Adrenal gland (tissue), 5 donors: ENCODE results near the gene LHPP.

ENCODE experiments used
- CTCF ChIP-seq, 6 experiments: fragments of 450-650 bp in 4 of 6; fragments of 200-600 bp in 2 of 6; sonication (generic) in 1 of 6; IDR thresholded peaks; 1 replicate in 5 of 6; 2 replicates in 1 of 6; pipeline versions ENCODE4 v1.5.1 to v1.8.0; 2016 to 2021; ENCODE audit warnings: antibody characterized with exemption in 6 of 6, mild to moderate bottlenecking in 2 of 6, moderate library complexity in 1 of 6
- POLR2A ChIP-seq, 2 donors: fragments of 450-650 bp; IDR thresholded peaks; one replicate each; pipeline ENCODE4 v1.6.1; 2017; ENCODE audit warnings: antibody characterized with exemption in 2 of 2, mild to moderate bottlenecking in 2 of 2, moderate library complexity in 1 of 2
- donor health status: DM: no; HTN: no; CAD: no.

GRCh38 chr10:124632566-124632965, 170.9 kb downstream of the LHPP start:
- no peak for TF ChIP-seq CTCF (IDR thresholded peaks at IDR 0.05)
- TF ChIP-seq POLR2A (IDR thresholded peaks at IDR 0.05) = no peak
